ENCODE results near the gene RBM14. TPM values are rescaled to one million over a fixed set of nuclear protein-coding genes. Genes with fewer than 3 reads are reported as not detected.

RBM14 gene
- total and polyA plus RNA-seq, 9 of the 15 experiments (the other 6 are each of a cell fraction or from before 2014, with no cell fraction given), result 5.5 to 131 (median 42.6) TPM

- TF ChIP-seq CBX1 (IDR thresholded peaks at IDR 0.05; ENCODE audit: low read depth) (no peak), POU5F1 (IDR thresholded peaks at IDR 0.05; ENCODE audit: borderline replicate concordance, low read depth, low read length, partially characterized antibody) (no peak), L3MBTL2 (IDR thresholded peaks at IDR 0.05) (no peak), HEY1 (CRISPR knock-in tag; IDR thresholded peaks at IDR 0.05; ENCODE audit: borderline replicate concordance) (no peak), EP400 (IDR thresholded peaks at IDR 0.05) (no peak), PHB (CRISPR knock-in tag; IDR thresholded peaks at IDR 0.05) (no peak), XRCC4 (IDR thresholded peaks at IDR 0.05; ENCODE audit: extremely low read depth, insufficient read depth, insufficient read length) (no peak), BRCA1 (IDR thresholded peaks at IDR 0.05) (no peak), BRCA1 (CRISPR knock-in tag; IDR thresholded peaks at IDR 0.05) (no peak), ZNF398 (CRISPR knock-in tag; IDR thresholded peaks at IDR 0.05) (no peak), ZNF41 (CRISPR knock-in tag; conservative IDR thresholded peaks at IDR 0.05) (no peak), MLLT1 (IDR thresholded peaks at IDR 0.05) (no peak), ZNF134 (CRISPR knock-in tag; conservative IDR thresholded peaks at IDR 0.05) (no peak), ZNF561 (CRISPR knock-in tag; conservative IDR thresholded peaks at IDR 0.05) (no peak), NR0B1 (IDR thresholded peaks at IDR 0.05; ENCODE audit: partially characterized antibody) (no peak), CBX8 (IDR thresholded peaks at IDR 0.05; ENCODE audit: borderline replicate concordance, extremely low read depth, low read depth, low read length, poor library complexity, severe bottlenecking) (no peak), CHCHD3 (CRISPR knock-in tag; IDR thresholded peaks at IDR 0.05) (no peak)
- Histone ChIP-seq H3K9ac (ENCODE audit: insufficient read depth in 1 of 2, low read depth in 2 of 2, low read length in 2 of 2) (no peak overlapping the region), H3K27me3 (ENCODE audit: control insufficient read depth in 2 of 2, insufficient read depth in 2 of 2, low read length in 2 of 2) (peaks cover 0 to 10% of the 10 kb centered on the region in 2 experiments; a peak in 2 of 5 replicates), H3K9me1 (ENCODE audit: control insufficient read depth, insufficient read depth, low read length) (no peaks in the 10 kb centered on the region), H2AFZ (ENCODE audit: low read depth, low read length) (no peak overlapping the region), H3K4me1 (replicated peaks in 1 of 2; ENCODE audit: control insufficient read depth in 2 of 2, insufficient read depth in 2 of 2, low read length in 2 of 2) (peaks cover 8 to 19% of the 10 kb centered on the region in 2 experiments; a peak in 4 of 5 replicates), H3K4me3 (no peak overlapping the region), H3K4me2 (ENCODE audit: insufficient read depth, low read length) (no peak overlapping the region), H3K79me2 (ENCODE audit: control insufficient read depth, insufficient read depth, low read length) (no peaks in the 10 kb centered on the region), H4K20me1 (replicated peaks; ENCODE audit: control insufficient read depth, insufficient read depth, low read length) (no peaks in the 10 kb centered on the region), H3K36me3 (ENCODE audit: control insufficient read depth, insufficient read depth, low read length) (no peaks in the 10 kb centered on the region), H3K9me3 (replicated peaks; ENCODE audit: control insufficient read depth, insufficient read depth, low read depth, low read length) (no peaks in the 10 kb centered on the region), H3K27ac (ENCODE audit: extremely low read depth, low read depth, low read length) (no peak overlapping the region)
- ATAC-seq, result no peak
- no peak for DNase-seq (ENCODE audit: extremely low read depth in 1 of 4, low spot score in 3 of 4)
- FAIRE-seq, result no peak
- no TSS peak for BruUV-seq (replicated peaks)
- in situ Hi-C loops (cut with MboI) (loop anchor here (5.0 kb wide), 1 partner anchor 112 kb away; no protein-coding TSS in a partner anchor), intact Hi-C loops (cut with micrococcal nuclease) (no loop called here)
- ChIA-PET CTCF (ENCODE audit: low intra/inter-chr PET ratio) (interaction anchor here (0.5 kb wide), 1 partner anchor 44 kb away, joined by 9 read pairs; no protein-coding TSS in a partner anchor), POLR2A (interaction anchor here (0.8 to 1.8 kb wide), 3 partner anchors 11 to 106 kb away, joined by 3 to 8 read pairs (median 3); no protein-coding TSS in a partner anchor)
- WGBS (ENCODE audit: insufficient coverage, low coverage, missing lambda C conversion rate), result 22% methylated on average over 5 of the region's 5 CpGs
These were observed 46.2 kb upstream of the RBM14 start for GRCh38 chr11:66570079-66570849.

All from K562 (cell line).